Measurements from ENCODE around the gene ARHGEF6. TPM values are rescaled to one million over a fixed set of nuclear protein-coding genes. Genes with fewer than 3 reads are reported as not detected.

The ARHGEF6 gene
- total RNA-seq, 1 donor from 2014 or later = 0.31 TPM

DNA sequence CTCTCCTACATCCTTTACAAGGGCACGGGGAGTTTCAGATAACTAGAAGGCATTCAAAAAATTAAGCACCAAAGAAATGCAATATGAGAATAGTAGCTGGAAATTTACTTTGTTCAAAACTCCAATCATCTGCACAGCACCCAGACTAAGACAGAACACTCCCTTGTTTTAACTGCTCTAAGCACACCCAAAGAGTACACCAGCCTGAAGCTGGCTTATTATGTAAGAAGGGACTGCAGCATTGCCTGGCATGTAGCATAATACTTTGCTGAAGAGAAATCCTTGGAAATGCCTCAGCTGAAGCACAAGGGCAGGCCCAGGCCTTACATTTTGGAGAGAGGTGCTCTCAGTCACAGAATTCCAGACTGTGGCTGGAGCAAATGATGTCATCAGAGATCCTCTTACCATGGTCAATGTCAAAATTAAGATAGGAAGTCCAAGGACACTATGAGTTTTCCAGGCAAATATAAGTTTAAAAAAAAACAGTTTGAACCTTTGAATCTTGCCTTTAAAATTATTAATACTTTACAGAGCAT, 14.8 kb downstream of the ARHGEF6 start:
- Mint-ChIP-seq H3K4me3 (ENCODE audit: low read depth) (no peak overlapping the region), H3K27me3 (peaks cover 27% of the 10 kb centered on the region), H3K4me1 (ENCODE audit: low read depth) (no peaks in the 10 kb centered on the region), H3K36me3 (ENCODE audit: insufficient read depth) (no peaks in the 10 kb centered on the region), H3K27ac (no peak overlapping the region), H3K9me3 (ENCODE audit: low read depth) (no peaks in the 10 kb centered on the region)
- DNase-seq (ENCODE audit: low spot score, unreplicated experiment) = no peak
- TF ChIP-seq, protein P1, sequence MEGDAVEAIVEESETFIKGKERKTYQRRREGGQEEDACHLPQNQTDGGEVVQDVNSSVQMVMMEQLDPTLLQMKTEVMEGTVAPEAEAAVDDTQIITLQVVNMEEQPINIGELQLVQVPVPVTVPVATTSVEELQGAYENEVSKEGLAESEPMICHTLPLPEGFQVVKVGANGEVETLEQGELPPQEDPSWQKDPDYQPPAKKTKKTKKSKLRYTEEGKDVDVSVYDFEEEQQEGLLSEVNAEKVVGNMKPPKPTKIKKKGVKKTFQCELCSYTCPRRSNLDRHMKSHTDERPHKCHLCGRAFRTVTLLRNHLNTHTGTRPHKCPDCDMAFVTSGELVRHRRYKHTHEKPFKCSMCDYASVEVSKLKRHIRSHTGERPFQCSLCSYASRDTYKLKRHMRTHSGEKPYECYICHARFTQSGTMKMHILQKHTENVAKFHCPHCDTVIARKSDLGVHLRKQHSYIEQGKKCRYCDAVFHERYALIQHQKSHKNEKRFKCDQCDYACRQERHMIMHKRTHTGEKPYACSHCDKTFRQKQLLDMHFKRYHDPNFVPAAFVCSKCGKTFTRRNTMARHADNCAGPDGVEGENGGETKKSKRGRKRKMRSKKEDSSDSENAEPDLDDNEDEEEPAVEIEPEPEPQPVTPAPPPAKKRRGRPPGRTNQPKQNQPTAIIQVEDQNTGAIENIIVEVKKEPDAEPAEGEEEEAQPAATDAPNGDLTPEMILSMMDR (IDR thresholded peaks at IDR 0.05; ENCODE audit: unreplicated experiment) = no peak

DNA sequence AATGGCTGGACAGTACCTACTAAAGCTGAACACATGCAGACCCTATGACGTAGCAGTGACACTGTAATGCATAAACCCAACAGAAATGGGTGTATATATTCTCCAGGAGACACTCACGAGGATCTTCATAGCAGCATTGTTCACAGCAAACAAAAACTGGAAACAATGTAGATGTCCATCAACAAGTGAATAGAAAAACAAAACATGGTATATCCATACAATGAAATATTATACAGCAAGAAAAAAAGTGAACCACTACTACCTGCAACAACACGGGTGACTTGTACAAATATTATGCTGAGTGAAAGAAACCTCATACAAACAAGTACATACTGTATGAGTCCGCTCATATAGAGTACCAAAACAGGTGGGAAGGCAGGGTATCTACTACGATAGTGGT, 16.5 kb downstream of the ARHGEF6 start:
- DNase-seq (ENCODE audit: low spot score, unreplicated experiment) = no peak
- H3K36me3 Mint-ChIP-seq (ENCODE audit: insufficient read depth) = no peaks in the 10 kb centered on the region
- no peak overlapping the region for H3K4me3 Mint-ChIP-seq (ENCODE audit: low read depth)
- H3K27me3 Mint-ChIP-seq = peaks cover 24% of the 10 kb centered on the region
- H3K27ac Mint-ChIP-seq = no peak overlapping the region
- no peaks in the 10 kb centered on the region for H3K4me1 Mint-ChIP-seq (ENCODE audit: low read depth)
- H3K9me3 Mint-ChIP-seq (ENCODE audit: low read depth) = no peaks in the 10 kb centered on the region
- TF ChIP-seq, protein P1 (IDR thresholded peaks at IDR 0.05; ENCODE audit: unreplicated experiment) = no peak

GRCh38 chrX:136762820-136763452, 17.8 kb downstream of the ARHGEF6 start:
- Mint-ChIP-seq H3K9me3 (ENCODE audit: low read depth) (no peaks in the 10 kb centered on the region), H3K27me3 (peaks cover 18% of the 10 kb centered on the region), H3K4me1 (ENCODE audit: low read depth) (no peaks in the 10 kb centered on the region), H3K36me3 (ENCODE audit: insufficient read depth) (no peaks in the 10 kb centered on the region), H3K4me3 (ENCODE audit: low read depth) (no peak overlapping the region), H3K27ac (no peak overlapping the region)
- no peak for DNase-seq (ENCODE audit: low spot score, unreplicated experiment)
- TF ChIP-seq, protein P1 (IDR thresholded peaks at IDR 0.05; ENCODE audit: unreplicated experiment) = no peak

- H3K9me3 Mint-ChIP-seq (ENCODE audit: low read depth) = peaks cover 7% of the 10 kb centered on the region
- H3K27me3 Mint-ChIP-seq = peaks cover 14% of the 10 kb centered on the region
- no peak overlapping the region for H3K4me3 Mint-ChIP-seq (ENCODE audit: low read depth)
- no peaks in the 10 kb centered on the region for H3K36me3 Mint-ChIP-seq (ENCODE audit: insufficient read depth)
- no peak for DNase-seq (ENCODE audit: low spot score, unreplicated experiment)
- H3K27ac Mint-ChIP-seq = no peak overlapping the region
- TF ChIP-seq, protein P1 (IDR thresholded peaks at IDR 0.05; ENCODE audit: unreplicated experiment) = no peak
- H3K4me1 Mint-ChIP-seq (ENCODE audit: low read depth) = no peaks in the 10 kb centered on the region
Observed at GRCh38 chrX:136761421-136761820, 19.3 kb downstream of the ARHGEF6 start.

DNA sequence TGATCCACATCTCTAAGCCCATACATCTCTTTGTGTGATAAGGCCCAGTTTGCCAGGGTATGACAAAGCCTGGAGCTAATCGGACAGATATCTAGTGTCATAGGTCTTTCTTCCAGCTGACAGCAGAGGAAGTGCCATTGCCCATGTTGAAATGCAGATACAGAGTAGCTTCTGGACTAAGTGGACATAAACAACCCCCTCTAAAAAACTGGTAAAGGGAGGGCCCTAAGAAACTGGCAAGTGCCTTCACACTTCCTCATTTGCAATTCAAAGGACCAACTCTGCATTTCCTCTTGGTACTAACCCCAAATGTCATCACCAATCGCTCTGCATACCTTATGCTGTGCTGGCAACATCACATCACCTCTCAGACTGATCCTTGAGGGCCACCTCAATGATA, 20.8 kb downstream of the ARHGEF6 start:
- no peaks in the 10 kb centered on the region for H3K4me1 Mint-ChIP-seq (ENCODE audit: low read depth)
- H3K4me3 Mint-ChIP-seq (ENCODE audit: low read depth) = no peak overlapping the region
- H3K27me3 Mint-ChIP-seq = no peaks in the 10 kb centered on the region
- H3K27ac Mint-ChIP-seq = no peak overlapping the region
- peaks cover 7% of the 10 kb centered on the region for H3K9me3 Mint-ChIP-seq (ENCODE audit: low read depth)
- no peaks in the 10 kb centered on the region for H3K36me3 Mint-ChIP-seq (ENCODE audit: insufficient read depth)
- no peak for DNase-seq (ENCODE audit: low spot score, unreplicated experiment)
- TF ChIP-seq, protein P1 (IDR thresholded peaks at IDR 0.05; ENCODE audit: unreplicated experiment) = no peak
